OCI-LY7 (cell line): Measurements from ENCODE around the gene SLC35A5. TPM values are rescaled to one million over a fixed set of nuclear protein-coding genes. Genes with fewer than 3 reads are reported as not detected.
A peak's percentile ranks its signal among the peaks of the same experiment; 100 is the strongest.
"Not testable (repeated sequence)": the region's sequence is repeated elsewhere in the genome, so short reads cannot be mapped to it uniquely, and the experiment has no call there.

Experiments
- BruUV-seq: library from RNA; stranded (reverse); fragments of 400-500 nt; replicated peaks from 2 replicates; lab custom pipeline; 2021; lab: Mats Ljungman, UMichigan
- CTCF ChIA-PET: fragments of 300-600 bp; sonication (Branson Sonifier 250); formaldehyde crosslinking; loops from one replicate; lab custom pipeline; 2022; ENCODE audit warnings: antibody characterized with exemption; ENCODE audit not compliant: unreplicated experiment; lab: Charles Lee
- POLR2A ChIA-PET: fragments of 300-600 bp; sonication (Branson Sonifier 250); formaldehyde crosslinking; loops from one replicate; lab custom pipeline; 2022; ENCODE audit warnings: antibody characterized with exemption; lab: Charles Lee
- DNase-seq: peaks from one replicate; pipeline ENCODE4 v3.0.0-alpha.2; 2015; ENCODE audit warnings: low spot score
- H2AFZ ChIP-seq: fragments of 200-600 bp; sonication (generic), shearing (Covaris generic); 2 replicates; pipeline ENCODE4 v1.6.1; 2014; ENCODE audit warnings: mild to moderate bottlenecking, antibody characterized with exemption, low read length, moderate library complexity
- H3K27ac ChIP-seq: fragments of 200-600 bp; sonication (generic); 2 replicates; pipeline ENCODE4 v1.5.1; 2014; ENCODE audit warnings: mixed run types, low read depth, mild to moderate bottlenecking, moderate library complexity, low read length, inconsistent platforms; ENCODE audit not compliant: poor library complexity, severe bottlenecking
- H3K36me3 ChIP-seq: fragments of 200-600 bp; sonication (generic); 2 replicates; pipeline ENCODE4 v1.6.1; 2014; ENCODE audit warnings: mild to moderate bottlenecking, antibody characterized with exemption, low read length, moderate library complexity, mixed read lengths; ENCODE audit not compliant: insufficient read depth
- H3K4me1 ChIP-seq: fragments of 200-600 bp; sonication (generic); 2 replicates; pipeline ENCODE4 v1.5.1; 2014; ENCODE audit warnings: mild to moderate bottlenecking, low read length; ENCODE audit not compliant: insufficient read depth, poor library complexity, severe bottlenecking
- H3K4me2 ChIP-seq: fragments of 200-600 bp; sonication (generic); 2 replicates; pipeline ENCODE4 v1.6.1; 2014; ENCODE audit warnings: mild to moderate bottlenecking, low read length
- H3K4me3 ChIP-seq: fragments of 200-600 bp; sonication (generic); 2 replicates; pipeline ENCODE4 v1.5.1; 2014; ENCODE audit warnings: mild to moderate bottlenecking, low read depth, low read length; ENCODE audit not compliant: poor library complexity, severe bottlenecking
- H3K79me2 ChIP-seq: fragments of 200-600 bp; sonication (generic); 2 replicates; pipeline ENCODE4 v1.6.1; 2016; ENCODE audit warnings: low read depth, mild to moderate bottlenecking, low read length, moderate library complexity, mixed read lengths; ENCODE audit not compliant: insufficient read depth
- H3K9me2 ChIP-seq: fragments of 200-600 bp; sonication (generic); 2 replicates; pipeline ENCODE4 v1.6.1; 2016; ENCODE audit warnings: mild to moderate bottlenecking, low read length, mixed read lengths; ENCODE audit not compliant: insufficient read depth
- H3K9me3 ChIP-seq: fragments of 200-600 bp; sonication (generic); 2 replicates; pipeline ENCODE4 v1.6.1; 2014; ENCODE audit warnings: mild to moderate bottlenecking, mixed run types, low read length, mixed read lengths
- H4K20me1 ChIP-seq: fragments of 200-600 bp; sonication (generic); 2 replicates; pipeline ENCODE4 v1.6.1; 2014; ENCODE audit warnings: mild to moderate bottlenecking, antibody characterized with exemption, low read length, moderate library complexity, mixed read lengths; ENCODE audit not compliant: insufficient read depth
- EZH2phosphoT487 ChIP-seq: fragments of 200-600 bp; sonication (generic); IDR thresholded peaks from 2 replicates; pipeline ENCODE4 v1.6.1; 2018; ENCODE audit warnings: low read depth, borderline replicate concordance, mild to moderate bottlenecking, mixed run types, antibody characterized with exemption, low read length, moderate library complexity, mixed read lengths
- intact Hi-C: fragments of 100-400 bp; cut with micrococcal nuclease; formaldehyde crosslinking; loops from one replicate; pipeline ENCODE4 v1.10.0; 2022; ENCODE audit not compliant: unreplicated experiment
- total RNA-seq, 2 experiments: library from RNA; depleted of rRNA in 1 of 2; stranded (reverse); fragments of >200 nt in 1 of 2; shearing (Covaris generic) in 1 of 2; gene quantifications; 2 replicates each; pipeline ENCODE4 v1.2.3, GENCODE V29; 2014 to 2022
- TF ChIP-seq, protein P1 (sequence below): fragments of 200-600 bp; sonication (generic); conservative IDR thresholded peaks from 2 replicates; pipeline ENCODE4 v1.5.1; 2014; ENCODE audit warnings: mild to moderate bottlenecking, antibody characterized with exemption, low read length, moderate library complexity, mixed read lengths

The SLC35A5 gene
- total RNA-seq, 2 experiments from 2014 or later = 12.4 to 22.7 TPM

DNA sequence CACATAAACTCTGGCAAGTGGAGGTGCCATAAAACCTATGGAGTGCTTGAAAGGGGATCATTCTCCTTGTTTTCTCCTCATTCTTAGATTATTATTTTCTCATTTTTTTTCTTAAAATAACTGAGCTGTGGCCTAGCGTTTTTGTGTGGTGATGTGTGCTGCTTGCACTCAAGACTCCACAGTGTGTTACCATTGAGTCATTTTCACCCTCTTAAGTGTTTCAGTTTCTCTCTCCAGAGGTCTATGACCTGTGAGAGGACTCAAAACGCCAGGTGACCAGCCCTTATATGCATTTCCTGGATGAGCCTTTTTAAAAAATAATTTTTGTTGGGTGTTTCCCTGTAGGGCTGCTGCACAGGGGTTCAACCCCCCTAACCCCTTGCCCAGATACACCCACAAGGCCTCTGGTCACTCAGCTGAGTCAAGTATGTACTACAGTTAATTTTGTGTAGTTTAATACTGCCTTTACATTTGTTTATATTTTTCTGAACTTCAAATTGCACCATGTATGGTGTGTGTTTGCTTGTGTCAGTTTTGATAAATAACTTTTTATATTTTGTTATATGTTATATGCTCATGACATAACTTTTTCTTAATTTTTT lies 47.2 kb upstream of the SLC35A5 start:
- peak overlapping the region; percentile 16; the same call in 1 of the 2 replicates for H2AFZ ChIP-seq
- peaks cover 54% of the 10 kb centered on the region for H3K9me3 ChIP-seq
- no peaks in the 10 kb centered on the region for H3K4me1 ChIP-seq
- CTCF ChIA-PET = no interaction called here
- intact Hi-C loops = no loop called here
- no peak for DNase-seq
- H4K20me1 ChIP-seq = no peaks in the 10 kb centered on the region
- H3K4me2 ChIP-seq = no peak overlapping the region
- H3K9me2 ChIP-seq = no peaks in the 10 kb centered on the region
- no peak overlapping the region for H3K27ac ChIP-seq
- no TSS peak for BruUV-seq
- no peak overlapping the region for H3K4me3 ChIP-seq
- peaks cover 4% of the 10 kb centered on the region; the same call in 1 of the 2 replicates for H3K36me3 ChIP-seq
- H3K79me2 ChIP-seq = no peaks in the 10 kb centered on the region
- TF ChIP-seq EZH2phosphoT487 = no peak
- TF ChIP-seq, protein P1, sequence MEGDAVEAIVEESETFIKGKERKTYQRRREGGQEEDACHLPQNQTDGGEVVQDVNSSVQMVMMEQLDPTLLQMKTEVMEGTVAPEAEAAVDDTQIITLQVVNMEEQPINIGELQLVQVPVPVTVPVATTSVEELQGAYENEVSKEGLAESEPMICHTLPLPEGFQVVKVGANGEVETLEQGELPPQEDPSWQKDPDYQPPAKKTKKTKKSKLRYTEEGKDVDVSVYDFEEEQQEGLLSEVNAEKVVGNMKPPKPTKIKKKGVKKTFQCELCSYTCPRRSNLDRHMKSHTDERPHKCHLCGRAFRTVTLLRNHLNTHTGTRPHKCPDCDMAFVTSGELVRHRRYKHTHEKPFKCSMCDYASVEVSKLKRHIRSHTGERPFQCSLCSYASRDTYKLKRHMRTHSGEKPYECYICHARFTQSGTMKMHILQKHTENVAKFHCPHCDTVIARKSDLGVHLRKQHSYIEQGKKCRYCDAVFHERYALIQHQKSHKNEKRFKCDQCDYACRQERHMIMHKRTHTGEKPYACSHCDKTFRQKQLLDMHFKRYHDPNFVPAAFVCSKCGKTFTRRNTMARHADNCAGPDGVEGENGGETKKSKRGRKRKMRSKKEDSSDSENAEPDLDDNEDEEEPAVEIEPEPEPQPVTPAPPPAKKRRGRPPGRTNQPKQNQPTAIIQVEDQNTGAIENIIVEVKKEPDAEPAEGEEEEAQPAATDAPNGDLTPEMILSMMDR = no peak
- POLR2A ChIA-PET = interaction anchor here (0.6 to 1.4 kb wide), 4 partner anchors 14 to 221 kb away, joined by 3 to 12 read pairs (median 4); partner anchors contain the start of genes BTLA and SLC9C1

DNA sequence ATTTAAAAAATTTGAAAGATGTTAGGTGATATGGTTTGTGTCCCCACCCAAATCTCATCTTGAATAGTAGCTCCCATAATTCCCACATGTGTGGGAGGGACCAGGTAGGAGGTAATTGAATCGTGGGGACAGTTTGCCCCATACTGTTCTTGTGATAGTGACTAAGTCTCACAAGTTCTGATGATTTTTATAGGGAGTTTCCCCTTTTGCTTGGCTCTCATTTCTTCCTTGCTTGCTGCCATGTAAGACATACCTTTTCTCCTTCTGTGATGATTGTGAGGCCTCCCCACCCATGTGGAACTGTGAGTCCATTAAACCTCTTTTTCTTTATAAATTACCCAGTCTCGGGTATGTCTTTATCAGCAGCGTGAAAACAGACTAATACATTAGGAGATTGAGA lies 42.9 kb upstream of the SLC35A5 start:
- not testable (repeated sequence) for BruUV-seq, DNase-seq, H3K4me1 ChIP-seq, H3K4me3 ChIP-seq, H3K79me2 ChIP-seq, H3K27ac ChIP-seq, H4K20me1 ChIP-seq, H2AFZ ChIP-seq, H3K9me2 ChIP-seq, H3K4me2 ChIP-seq, H3K36me3 ChIP-seq
- intact Hi-C loops = loop anchor here (1.0 to 2.0 kb wide), 5 partner anchors 82 to 408 kb away; no protein-coding TSS in a partner anchor
- ChIA-PET POLR2A (interaction anchor here (0.9 kb wide), 1 partner anchor 407 kb away, joined by 3 read pairs; no protein-coding TSS in a partner anchor), CTCF (interaction anchor here (0.9 kb wide), 1 partner anchor 407 kb away, joined by 5 read pairs; no protein-coding TSS in a partner anchor)
- peaks cover 20% of the 10 kb centered on the region; the same call in 1 of the 2 replicates for H3K9me3 ChIP-seq

DNA sequence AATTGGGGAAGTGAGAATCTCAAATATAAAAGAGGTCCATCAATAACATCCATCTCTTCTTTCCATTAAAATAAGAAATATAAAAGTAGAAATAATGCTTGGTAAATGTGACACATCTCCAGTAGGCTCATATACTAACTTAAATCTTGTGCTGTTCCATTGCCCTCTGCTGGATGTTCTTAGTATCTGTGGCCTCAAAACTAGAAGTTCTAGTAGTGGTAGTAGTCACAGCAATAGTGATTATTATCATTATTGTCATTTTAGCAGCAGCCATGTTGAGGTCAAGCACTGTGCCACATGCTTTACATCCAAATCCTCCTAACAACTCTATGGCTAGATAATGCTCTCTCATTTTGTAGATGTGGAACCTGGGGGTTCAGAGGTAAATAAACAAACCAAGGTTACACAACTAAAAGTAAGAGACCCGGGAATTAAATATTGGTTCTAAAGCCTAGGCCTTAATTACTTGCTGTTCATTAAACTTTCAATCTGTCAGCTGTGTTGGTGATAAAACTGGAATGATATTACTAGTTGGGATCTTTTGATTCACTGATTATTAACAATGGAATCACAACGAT lies 42.3 kb upstream of the SLC35A5 start:
- no TSS peak for BruUV-seq
- Histone ChIP-seq H3K36me3 (peaks cover 4% of the 10 kb centered on the region; the same call in 1 of the 2 replicates), H3K27ac (no peak overlapping the region), H2AFZ (no peak overlapping the region), H3K4me3 (no peak overlapping the region), H3K4me1 (no peaks in the 10 kb centered on the region), H3K9me3 (peaks cover 15% of the 10 kb centered on the region; the same call in 1 of the 2 replicates), H3K9me2 (no peaks in the 10 kb centered on the region), H4K20me1 (no peaks in the 10 kb centered on the region), H3K4me2 (no peak overlapping the region), H3K79me2 (no peaks in the 10 kb centered on the region)
- intact Hi-C loops = loop anchor here (1.0 to 2.0 kb wide), 5 partner anchors 83 to 408 kb away; no protein-coding TSS in a partner anchor
- ChIA-PET POLR2A (interaction anchor here (0.7 to 1.5 kb wide), 4 partner anchors 18 to 221 kb away, joined by 3 to 4 read pairs (median 3); no protein-coding TSS in a partner anchor), CTCF (interaction anchor here (1.1 to 1.8 kb wide), 2 partner anchors 226 to 408 kb away, joined by 5 to 6 read pairs; partner anchors contain the start of gene SLC9C1)
- DNase-seq = peak; percentile 81
- no peak for TF ChIP-seq EZH2phosphoT487
- TF ChIP-seq, protein P1 = peak; percentile 93

DNA sequence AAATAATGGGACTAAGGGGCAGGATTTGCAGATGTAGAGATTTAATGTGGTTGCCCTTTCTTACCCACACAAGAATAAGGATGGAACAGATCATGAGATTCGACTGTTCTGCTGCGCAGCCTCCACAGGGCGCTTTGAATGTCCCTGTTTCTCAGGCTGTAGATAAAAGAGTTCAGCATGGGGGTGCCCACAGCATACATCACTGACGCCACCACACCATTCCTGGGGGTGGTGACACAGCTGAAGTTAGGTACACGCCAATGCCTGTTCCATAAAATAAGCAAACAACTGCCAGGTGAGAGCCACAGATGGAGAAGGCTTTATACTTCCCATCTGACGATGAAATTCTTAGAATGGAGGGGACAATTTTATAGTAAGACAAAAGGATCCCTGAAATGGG lies 37.7 kb upstream of the SLC35A5 start:
- H3K4me2 ChIP-seq, H3K79me2 ChIP-seq, CTCF ChIA-PET, H3K9me2 ChIP-seq, DNase-seq, H3K4me1 ChIP-seq, BruUV-seq, H3K27ac ChIP-seq, H2AFZ ChIP-seq, H4K20me1 ChIP-seq, H3K4me3 ChIP-seq, POLR2A ChIA-PET, H3K9me3 ChIP-seq, intact Hi-C loops: not testable (repeated sequence)
- H3K36me3 ChIP-seq = peaks cover 29% of the 10 kb centered on the region
